ENCODE measurements around the gene ZCCHC7.

DNA sequence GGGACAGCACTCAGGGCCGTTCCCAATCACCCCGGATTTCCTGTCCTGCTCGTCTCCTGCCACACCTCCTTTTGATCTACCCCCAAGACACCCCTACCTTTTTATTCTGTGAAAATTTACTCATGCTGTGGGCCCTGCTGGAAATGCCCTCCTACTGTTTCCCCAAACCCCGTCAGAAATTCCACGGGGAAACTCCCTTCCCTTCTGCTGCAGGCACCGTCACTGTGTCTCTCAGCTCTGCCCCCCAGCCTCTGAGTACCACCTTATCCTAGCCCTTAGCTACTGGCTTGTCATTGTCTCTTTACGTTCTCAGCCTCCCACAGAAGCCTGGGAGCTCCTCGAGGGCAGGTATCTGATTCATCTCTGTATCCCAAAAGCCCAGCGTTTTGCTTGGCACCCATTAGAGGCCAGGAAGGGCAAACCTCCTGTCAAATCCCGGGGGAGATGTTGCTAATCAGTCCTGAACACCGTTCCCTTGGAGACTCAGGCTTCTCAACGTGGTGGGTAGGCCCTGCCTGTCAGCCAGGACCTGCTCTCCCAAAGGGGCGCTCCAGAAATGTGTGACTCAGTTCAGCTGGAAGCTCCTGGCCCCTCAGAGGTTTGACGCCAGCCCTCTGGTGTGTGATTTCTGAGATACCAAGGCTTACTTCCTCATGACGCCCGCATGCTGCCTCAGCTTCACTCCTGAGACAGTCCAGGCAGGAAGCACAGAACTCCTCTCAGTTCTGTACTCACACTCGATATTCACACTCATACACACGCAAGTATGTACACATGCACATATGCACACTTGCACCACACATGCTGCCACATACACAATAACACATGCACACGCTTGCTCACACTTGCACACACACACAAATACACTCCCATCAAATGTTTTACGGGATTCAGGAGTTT lies 251.4 kb downstream of the ZCCHC7 start:
- TF ChIP-seq, protein P1, sequence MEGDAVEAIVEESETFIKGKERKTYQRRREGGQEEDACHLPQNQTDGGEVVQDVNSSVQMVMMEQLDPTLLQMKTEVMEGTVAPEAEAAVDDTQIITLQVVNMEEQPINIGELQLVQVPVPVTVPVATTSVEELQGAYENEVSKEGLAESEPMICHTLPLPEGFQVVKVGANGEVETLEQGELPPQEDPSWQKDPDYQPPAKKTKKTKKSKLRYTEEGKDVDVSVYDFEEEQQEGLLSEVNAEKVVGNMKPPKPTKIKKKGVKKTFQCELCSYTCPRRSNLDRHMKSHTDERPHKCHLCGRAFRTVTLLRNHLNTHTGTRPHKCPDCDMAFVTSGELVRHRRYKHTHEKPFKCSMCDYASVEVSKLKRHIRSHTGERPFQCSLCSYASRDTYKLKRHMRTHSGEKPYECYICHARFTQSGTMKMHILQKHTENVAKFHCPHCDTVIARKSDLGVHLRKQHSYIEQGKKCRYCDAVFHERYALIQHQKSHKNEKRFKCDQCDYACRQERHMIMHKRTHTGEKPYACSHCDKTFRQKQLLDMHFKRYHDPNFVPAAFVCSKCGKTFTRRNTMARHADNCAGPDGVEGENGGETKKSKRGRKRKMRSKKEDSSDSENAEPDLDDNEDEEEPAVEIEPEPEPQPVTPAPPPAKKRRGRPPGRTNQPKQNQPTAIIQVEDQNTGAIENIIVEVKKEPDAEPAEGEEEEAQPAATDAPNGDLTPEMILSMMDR (IDR thresholded peaks at IDR 0.05 in 2 of 3, conservative IDR thresholded peaks at IDR 0.05 in 1 of 3; ENCODE audit: borderline replicate concordance in 1 of 3, insufficient read depth in 1 of 3, low read depth in 2 of 3, low read length in 2 of 3): no peak
- no peak for TF ChIP-seq POLR2AphosphoS5 (IDR thresholded peaks at IDR 0.05; ENCODE audit: low read depth, low read length)
- no peak for TF ChIP-seq POLR2A (IDR thresholded peaks at IDR 0.05; ENCODE audit: borderline replicate concordance, extremely low read depth, insufficient read depth, insufficient read length)
- no peak for TF ChIP-seq TCF7L2 (IDR thresholded peaks at IDR 0.05; ENCODE audit: borderline replicate concordance, extremely low read depth, insufficient read depth, insufficient read length)
- no peak for TF ChIP-seq FOSL1 (IDR thresholded peaks at IDR 0.05; ENCODE audit: low read depth)

Data from HCT116 (cell line).